ENCODE measurements around the gene NEFH.
"Not testable (repeated sequence)": the region's sequence is repeated elsewhere in the genome, so short reads cannot be mapped to it uniquely, and the experiment has no call there.

The NEFH gene

GRCh38 chr22:29485448-29485847, 5.4 kb downstream of the NEFH start:
- TF ChIP-seq CREB5 (CRISPR knock-in tag; IDR thresholded peaks at IDR 0.05; ENCODE audit: low read depth) = no peak
- TF ChIP-seq POU6F1 (CRISPR knock-in tag; IDR thresholded peaks at IDR 0.05; ENCODE audit: borderline replicate concordance, low read depth) = no peak
- TF ChIP-seq OSR1 (CRISPR knock-in tag; IDR thresholded peaks at IDR 0.05) = no peak
- TF ChIP-seq BACH2 (CRISPR knock-in tag; IDR thresholded peaks at IDR 0.05; ENCODE audit: borderline replicate concordance) = no peak
- no peak for TF ChIP-seq CSRNP3 (CRISPR knock-in tag; IDR thresholded peaks at IDR 0.05)
- TF ChIP-seq ZC3H10 (CRISPR knock-in tag; IDR thresholded peaks at IDR 0.05) = no peak
- TF ChIP-seq ZNF70 (CRISPR knock-in tag; IDR thresholded peaks at IDR 0.05) = no peak
- TF ChIP-seq TCF4 (CRISPR knock-in tag; IDR thresholded peaks at IDR 0.05; ENCODE audit: borderline replicate concordance) = no peak
- TF ChIP-seq ISL1 (CRISPR knock-in tag; IDR thresholded peaks at IDR 0.05) = no peak
- TF ChIP-seq ZNF8 (CRISPR knock-in tag; IDR thresholded peaks at IDR 0.05) = no peak
- no peak for ATAC-seq

GRCh38 chr22:29487426-29487986, 7.5 kb downstream of the NEFH start:
- no peak for ATAC-seq
- TF ChIP-seq CSRNP3 (CRISPR knock-in tag; IDR thresholded peaks at IDR 0.05) (no peak), ZC3H10 (CRISPR knock-in tag; IDR thresholded peaks at IDR 0.05) (no peak), ESRRG (CRISPR knock-in tag; IDR thresholded peaks at IDR 0.05) (no peak), ARNTL (CRISPR knock-in tag; IDR thresholded peaks at IDR 0.05; ENCODE audit: borderline replicate concordance, low read depth) (no peak), TOX (CRISPR knock-in tag; IDR thresholded peaks at IDR 0.05; ENCODE audit: borderline replicate concordance) (no peak), GLIS3 (CRISPR knock-in tag; IDR thresholded peaks at IDR 0.05) (no peak), ZNF8 (CRISPR knock-in tag; IDR thresholded peaks at IDR 0.05) (no peak), ISL1 (CRISPR knock-in tag; IDR thresholded peaks at IDR 0.05) (no peak), ZNF565 (CRISPR knock-in tag; conservative IDR thresholded peaks at IDR 0.05; ENCODE audit: low read depth) (no peak), ZFP30 (CRISPR knock-in tag; IDR thresholded peaks at IDR 0.05) (no peak), SNAI2 (CRISPR knock-in tag; IDR thresholded peaks at IDR 0.05) (no peak), TCF4 (CRISPR knock-in tag; IDR thresholded peaks at IDR 0.05; ENCODE audit: borderline replicate concordance) (no peak), ZFP3 (CRISPR knock-in tag; IDR thresholded peaks at IDR 0.05) (no peak), CSDC2 (CRISPR knock-in tag; IDR thresholded peaks at IDR 0.05) (no peak), TSHZ2 (CRISPR knock-in tag; IDR thresholded peaks at IDR 0.05) (no peak)

GRCh38 chr22:29489127-29489780, 9.2 kb downstream of the NEFH start:
- ATAC-seq = not testable (repeated sequence)

All from SK-N-SH treated with all-trans-retinoic acid at 6 μM for 48 hours (cell line).